ENCODE data around the gene AHI1. TPM values are rescaled to one million over a fixed set of nuclear protein-coding genes. Genes with fewer than 3 reads are reported as not detected.
"Not testable (repeated sequence)": the region's sequence is repeated elsewhere in the genome, so short reads cannot be mapped to it uniquely, and the experiment has no call there.

Gene AHI1
- total RNA-seq, 1 donor from 2014 or later: 14.2 TPM

- no peak overlapping the region for H3K4me3 Mint-ChIP-seq (ENCODE audit: unreplicated experiment)
- no peak for TF ChIP-seq EZH2 (IDR thresholded peaks at IDR 0.05; ENCODE audit: insufficient read depth, low read length)
- TF ChIP-seq CTCF (IDR thresholded peaks at IDR 0.05; ENCODE audit: insufficient read depth, low read depth, low read length): no peak
- no peaks in the 10 kb centered on the region for H3K27me3 ChIP-seq (ENCODE audit: insufficient read depth, low read length)
- no peaks in the 10 kb centered on the region for H3K9me3 Mint-ChIP-seq (ENCODE audit: unreplicated experiment)
- DNase-seq (ENCODE audit: low read depth) (no peak), FAIRE-seq (no peak)
- no peaks in the 10 kb centered on the region for H3K79me2 ChIP-seq (ENCODE audit: insufficient read depth, low read length)
- no peak overlapping the region for H3K4me3 ChIP-seq (ENCODE audit: insufficient read depth, low read depth, low read length)
- no peak overlapping the region for H3K9ac ChIP-seq (ENCODE audit: low read length)
- no peak overlapping the region for H3K27ac Mint-ChIP-seq (ENCODE audit: unreplicated experiment)
- no peaks in the 10 kb centered on the region for H4K20me1 ChIP-seq (ENCODE audit: insufficient read depth, low read length)
- H3K9me3 ChIP-seq (ENCODE audit: insufficient read depth, low read depth, low read length): no peaks in the 10 kb centered on the region
- H3K36me3 Mint-ChIP-seq (ENCODE audit: low read depth, unreplicated experiment): no peaks in the 10 kb centered on the region
- H3K4me1 Mint-ChIP-seq (ENCODE audit: low read depth, unreplicated experiment): peaks cover 4% of the 10 kb centered on the region
- no peaks in the 10 kb centered on the region for H3K4me1 ChIP-seq (ENCODE audit: insufficient read depth, low read length)
- H3K27me3 Mint-ChIP-seq (ENCODE audit: low read depth, unreplicated experiment): no peaks in the 10 kb centered on the region
- H3K27ac ChIP-seq (ENCODE audit: low read depth, low read length): no peak overlapping the region
- H3K36me3 ChIP-seq (ENCODE audit: insufficient read depth, low read length): no peaks in the 10 kb centered on the region
- no peak overlapping the region for H2AFZ ChIP-seq (ENCODE audit: low read depth, low read length)
- H3K4me2 ChIP-seq (ENCODE audit: low read length): no peak overlapping the region
These were observed 116.7 kb downstream of the AHI1 start for GRCh38 chr6:135380793-135381192.

GRCh38 chr6:135379647-135380046 is 117.9 kb downstream of the AHI1 start:
- no peak for FAIRE-seq
- Histone ChIP-seq H3K4me3 (ENCODE audit: insufficient read depth, low read depth, low read length) (no peak overlapping the region), H4K20me1 (ENCODE audit: insufficient read depth, low read length) (no peaks in the 10 kb centered on the region), H2AFZ (ENCODE audit: low read depth, low read length) (no peak overlapping the region), H3K4me1 (ENCODE audit: insufficient read depth, low read length) (no peaks in the 10 kb centered on the region), H3K27me3 (ENCODE audit: insufficient read depth, low read length) (no peaks in the 10 kb centered on the region), H3K36me3 (ENCODE audit: insufficient read depth, low read length) (no peaks in the 10 kb centered on the region), H3K4me2 (ENCODE audit: low read length) (no peak overlapping the region), H3K9me3 (ENCODE audit: insufficient read depth, low read depth, low read length) (no peaks in the 10 kb centered on the region), H3K79me2 (ENCODE audit: insufficient read depth, low read length) (no peaks in the 10 kb centered on the region), H3K27ac (ENCODE audit: low read depth, low read length) (no peak overlapping the region), H3K9ac (ENCODE audit: low read length) (no peak overlapping the region)
- H3K9me3 Mint-ChIP-seq (ENCODE audit: unreplicated experiment): no peaks in the 10 kb centered on the region
- DNase-seq (ENCODE audit: low read depth): no peak
- no peaks in the 10 kb centered on the region for H3K27me3 Mint-ChIP-seq (ENCODE audit: low read depth, unreplicated experiment)
- H3K4me1 Mint-ChIP-seq (ENCODE audit: low read depth, unreplicated experiment): peaks cover 4% of the 10 kb centered on the region
- no peak for TF ChIP-seq EZH2 (IDR thresholded peaks at IDR 0.05; ENCODE audit: insufficient read depth, low read length)
- no peak for TF ChIP-seq CTCF (IDR thresholded peaks at IDR 0.05; ENCODE audit: insufficient read depth, low read depth, low read length)
- H3K27ac Mint-ChIP-seq (ENCODE audit: unreplicated experiment): no peak overlapping the region
- H3K36me3 Mint-ChIP-seq (ENCODE audit: low read depth, unreplicated experiment): no peaks in the 10 kb centered on the region
- no peak overlapping the region for H3K4me3 Mint-ChIP-seq (ENCODE audit: unreplicated experiment)

GRCh38 chr6:135372758-135373157 is 124.8 kb downstream of the AHI1 start:
- H3K9me3 ChIP-seq (ENCODE audit: insufficient read depth, low read depth, low read length): no peaks in the 10 kb centered on the region
- H3K4me3 Mint-ChIP-seq (ENCODE audit: unreplicated experiment): no peak overlapping the region
- H3K9ac ChIP-seq (ENCODE audit: low read length): no peak overlapping the region
- no peak overlapping the region for H3K4me3 ChIP-seq (ENCODE audit: insufficient read depth, low read depth, low read length)
- peak; percentile 58 for FAIRE-seq
- H3K27ac Mint-ChIP-seq (ENCODE audit: unreplicated experiment): no peak overlapping the region
- peaks cover 5% of the 10 kb centered on the region for H3K4me1 ChIP-seq (ENCODE audit: insufficient read depth, low read length)
- H3K27me3 ChIP-seq (ENCODE audit: insufficient read depth, low read length): no peaks in the 10 kb centered on the region
- H3K36me3 ChIP-seq (ENCODE audit: insufficient read depth, low read length): no peaks in the 10 kb centered on the region
- H3K79me2 ChIP-seq (ENCODE audit: insufficient read depth, low read length): no peaks in the 10 kb centered on the region
- H3K9me3 Mint-ChIP-seq (ENCODE audit: unreplicated experiment): peaks cover 14% of the 10 kb centered on the region
- peak overlapping the region; percentile 16 for H3K4me2 ChIP-seq (ENCODE audit: low read length)
- peak; percentile 69 for DNase-seq (ENCODE audit: low read depth)
- no peak overlapping the region for H2AFZ ChIP-seq (ENCODE audit: low read depth, low read length)
- H3K4me1 Mint-ChIP-seq (ENCODE audit: low read depth, unreplicated experiment): no peaks in the 10 kb centered on the region
- TF ChIP-seq CTCF (IDR thresholded peaks at IDR 0.05; ENCODE audit: insufficient read depth, low read depth, low read length) (no peak), EZH2 (IDR thresholded peaks at IDR 0.05; ENCODE audit: insufficient read depth, low read length) (no peak)
- H3K27me3 Mint-ChIP-seq (ENCODE audit: low read depth, unreplicated experiment): no peaks in the 10 kb centered on the region
- no peak overlapping the region for H3K27ac ChIP-seq (ENCODE audit: low read depth, low read length)
- H3K36me3 Mint-ChIP-seq (ENCODE audit: low read depth, unreplicated experiment): peaks cover 13% of the 10 kb centered on the region
- no peaks in the 10 kb centered on the region for H4K20me1 ChIP-seq (ENCODE audit: insufficient read depth, low read length)

GRCh38 chr6:135363622-135364021 is 133.9 kb downstream of the AHI1 start:
- H3K27ac Mint-ChIP-seq (ENCODE audit: unreplicated experiment); H3K4me3 ChIP-seq (ENCODE audit: insufficient read depth, low read depth, low read length); H3K27me3 ChIP-seq (ENCODE audit: insufficient read depth, low read length); H3K36me3 ChIP-seq (ENCODE audit: insufficient read depth, low read length); H3K27ac ChIP-seq (ENCODE audit: low read depth, low read length); DNase-seq (ENCODE audit: low read depth); H3K9me3 ChIP-seq (ENCODE audit: insufficient read depth, low read depth, low read length); H3K4me2 ChIP-seq (ENCODE audit: low read length); H3K9ac ChIP-seq (ENCODE audit: low read length); H3K4me3 Mint-ChIP-seq (ENCODE audit: unreplicated experiment); FAIRE-seq; H3K79me2 ChIP-seq (ENCODE audit: insufficient read depth, low read length); H3K4me1 Mint-ChIP-seq (ENCODE audit: low read depth, unreplicated experiment); H2AFZ ChIP-seq (ENCODE audit: low read depth, low read length); H4K20me1 ChIP-seq (ENCODE audit: insufficient read depth, low read length); H3K27me3 Mint-ChIP-seq (ENCODE audit: low read depth, unreplicated experiment): not testable (repeated sequence)
- peaks cover 15% of the 10 kb centered on the region for H3K9me3 Mint-ChIP-seq (ENCODE audit: unreplicated experiment)
- H3K36me3 Mint-ChIP-seq (ENCODE audit: low read depth, unreplicated experiment): peaks cover 16% of the 10 kb centered on the region
- peaks cover 12% of the 10 kb centered on the region for H3K4me1 ChIP-seq (ENCODE audit: insufficient read depth, low read length)

Data from astrocyte (in vitro differentiated cells and primary cell).